HCT116 (cell line): ENCODE data around the gene TGFBR3. TPM values are rescaled to one million over a fixed set of nuclear protein-coding genes. Genes with fewer than 3 reads are reported as not detected.

Experiments used
- ATAC-seq: fragments of 200-7000 bp; cut with Tn5 transposase; 2 replicates; pipeline ENCODE4 v1.9.1; 2020; ENCODE audit warnings: mild to moderate bottlenecking, moderate library complexity
- BruUV-seq: library from RNA; stranded (reverse); fragments of 400-500 nt; replicated peaks from 2 replicates; lab custom pipeline; 2021; lab: Mats Ljungman, UMichigan
- CTCF ChIA-PET: fragments of 300-600 bp; sonication (Branson Sonifier 250); formaldehyde crosslinking; loops from one replicate; lab custom pipeline; 2021; ENCODE audit warnings: antibody characterized with exemption; lab: Charles Lee
- POLR2A ChIA-PET: fragments of 300-600, 350-600 bp; sonication (Branson Sonifier 250); formaldehyde crosslinking; loops from one replicate; lab custom pipeline; 2021; ENCODE audit warnings: antibody characterized with exemption; lab: Charles Lee
- RAD21 ChIA-PET, 2 experiments: fragments of 300-600 bp; sonication (Branson Sonifier 250); formaldehyde crosslinking; loops; one replicate each; lab custom pipeline; 2023; ENCODE audit warnings: low total read pairs in 2 of 2; ENCODE audit not compliant: uncharacterized antibody in 2 of 2, unreplicated experiment in 2 of 2, low non-redundant PET in 1 of 2; lab: Charles Lee
- DNase-seq: peaks from one replicate; pipeline ENCODE4 v3.0.0-alpha.2; 2010; ENCODE audit warnings: low read depth, low spot score
- H2AFZ ChIP-seq: fragments of 200-600 bp; shearing (Covaris generic), sonication (generic); 2 replicates; pipeline ENCODE4 v1.6.1; 2017; ENCODE audit warnings: low read depth, mixed run types, mixed read lengths, antibody characterized with exemption, low read length; ENCODE audit not compliant: poor library complexity, severe bottlenecking
- H3K27ac ChIP-seq: 2 replicates; pipeline ENCODE4 v1.5.1; 2012; ENCODE audit warnings: low read depth, low read length
- H3K27me3 ChIP-seq: fragments of 200-600 bp; sonication (generic); 2 replicates; pipeline ENCODE4 v1.6.1; 2016; ENCODE audit warnings: mixed run types, low read length, mixed read lengths; ENCODE audit not compliant: insufficient read depth
- H3K36me3 ChIP-seq, 2 experiments: fragments of 200-500 bp in 1 of 2; fragments of 200-600 bp in 1 of 2; sonication (Bioruptor generic) in 1 of 2; sonication (generic) in 1 of 2; 2 replicates each; pipeline versions ENCODE4 v1.5.1 to v1.6.1; 2014 to 2016; ENCODE audit warnings: low read length in 2 of 2, inconsistent platforms in 1 of 2, mixed read lengths in 1 of 2, mixed run types in 1 of 2; ENCODE audit not compliant: insufficient read depth in 2 of 2, control insufficient read depth in 1 of 2
- H3K4me1 ChIP-seq, 2 experiments: fragments of 200-600 bp in 1 of 2; sonication (generic) in 1 of 2; 2 replicates each; pipeline versions ENCODE4 v1.5.1 to v1.6.1; 2012 to 2017; ENCODE audit warnings: low read length in 2 of 2, inconsistent platforms in 1 of 2, mild to moderate bottlenecking in 1 of 2, mixed read lengths in 1 of 2, mixed run types in 1 of 2, moderate library complexity in 1 of 2; ENCODE audit not compliant: insufficient read depth in 2 of 2, control insufficient read depth in 1 of 2
- H3K4me2 ChIP-seq: fragments of 200-600 bp; sonication (generic); 2 replicates; pipeline ENCODE4 v1.6.1; 2017; ENCODE audit warnings: mixed run types, low read length, mixed read lengths
- H3K4me3 ChIP-seq, 2 experiments: fragments of 200-600 bp in 1 of 2; sonication (generic) in 1 of 2; replicated peaks in 1 of 2; 2 replicates each; pipeline ENCODE4 v1.5.1; 2011 to 2016; ENCODE audit warnings: low read length in 2 of 2, control low read depth in 1 of 2, low read depth in 1 of 2, mild to moderate bottlenecking in 1 of 2, mixed read lengths in 1 of 2, mixed run types in 1 of 2
- H3K79me2 ChIP-seq: fragments of 200-600 bp; sonication (generic); 2 replicates; pipeline ENCODE4 v1.6.1; 2017; ENCODE audit warnings: mild to moderate bottlenecking, mixed run types, low read length, moderate library complexity, mixed read lengths; ENCODE audit not compliant: insufficient read depth
- H3K9ac ChIP-seq: fragments of 200-600 bp; sonication (generic); 2 replicates; pipeline ENCODE4 v1.6.1; 2016; ENCODE audit warnings: low read length, mixed read lengths
- H3K9me2 ChIP-seq: fragments of 200-600 bp; sonication (generic), shearing (Covaris generic); 2 replicates; pipeline ENCODE4 v1.6.1; 2017; ENCODE audit warnings: mixed run types, mild to moderate bottlenecking, moderate library complexity; ENCODE audit not compliant: insufficient read depth
- H3K9me3 ChIP-seq, 2 experiments: fragments of 200-500 bp in 1 of 2; fragments of 200-600 bp in 1 of 2; sonication (Bioruptor generic) in 1 of 2; sonication (generic) in 1 of 2; 2 replicates each; pipeline ENCODE4 v1.6.1; 2014 to 2017; ENCODE audit warnings: low read length in 2 of 2, mixed read lengths in 2 of 2, inconsistent platforms in 1 of 2, low read depth in 1 of 2, mild to moderate bottlenecking in 1 of 2, mixed run types in 1 of 2, moderate library complexity in 1 of 2; ENCODE audit not compliant: control insufficient read depth in 1 of 2, insufficient read depth in 1 of 2
- H4K20me1 ChIP-seq: fragments of 200-600 bp; sonication (generic), shearing (Covaris generic); 2 replicates; pipeline ENCODE4 v1.6.1; 2017; ENCODE audit warnings: mixed run types, mild to moderate bottlenecking, moderate library complexity; ENCODE audit not compliant: insufficient read depth
- CBX3 ChIP-seq: IDR thresholded peaks from 2 replicates; pipeline ENCODE4 v1.6.1; 2012; ENCODE audit warnings: low read depth
- EGR1 ChIP-seq: IDR thresholded peaks from 2 replicates; pipeline ENCODE4 v1.6.1; 2012; ENCODE audit warnings: low read depth
- EZH2 ChIP-seq: fragments of 200-600 bp; sonication (generic); IDR thresholded peaks from 2 replicates; pipeline ENCODE4 v1.6.1; 2017; ENCODE audit warnings: antibody characterized with exemption, mixed run types
- EZH2phosphoT487 ChIP-seq: fragments of 200-600 bp; IDR thresholded peaks from 2 replicates; pipeline ENCODE4 v1.6.1; 2018; ENCODE audit warnings: antibody characterized with exemption, borderline replicate concordance
- RAD21 ChIP-seq: IDR thresholded peaks from 2 replicates; pipeline ENCODE4 v1.6.1; 2012; ENCODE audit warnings: low read depth, mild to moderate bottlenecking
- REST ChIP-seq: IDR thresholded peaks from 2 replicates; pipeline ENCODE4 v1.6.1; 2012; ENCODE audit warnings: low read depth
- SP1 ChIP-seq: IDR thresholded peaks from 2 replicates; pipeline ENCODE4 v1.6.1; 2012; ENCODE audit warnings: low read depth
- TCF7L2 ChIP-seq: IDR thresholded peaks from 2 replicates; pipeline ENCODE4 v1.7.0; 2011; ENCODE audit warnings: borderline replicate concordance, inconsistent platforms; ENCODE audit not compliant: insufficient read depth, insufficient read length; ENCODE audit errors: extremely low read depth
- YY1 ChIP-seq: IDR thresholded peaks from 2 replicates; pipeline ENCODE4 v1.6.1; 2011; ENCODE audit warnings: low read length, low read depth, moderate library complexity, mild to moderate bottlenecking; ENCODE audit not compliant: insufficient replicate concordance; ENCODE audit errors: extremely low read depth
- ZBTB33 ChIP-seq: IDR thresholded peaks from 2 replicates; pipeline ENCODE4 v1.6.1; 2011; ENCODE audit warnings: mild to moderate bottlenecking, low read length, moderate library complexity; ENCODE audit not compliant: insufficient replicate concordance; ENCODE audit errors: extremely low read depth
- ZFX ChIP-seq: fragments of 450-650 bp; IDR thresholded peaks from 2 replicates; pipeline ENCODE4 v1.6.1; 2017
- ZNF274 ChIP-seq: fragments of 200-500 bp; sonication (Bioruptor generic); IDR thresholded peaks from 2 replicates; pipeline ENCODE4 v1.6.1; 2014; ENCODE audit warnings: mild to moderate bottlenecking, low read depth, low read length, inconsistent platforms
- intact Hi-C: fragments of 100-400 bp; cut with micrococcal nuclease; formaldehyde crosslinking; loops from 2 replicates; pipeline ENCODE4 v1.10.0; 2022
- total RNA-seq: library from RNA; stranded (reverse); gene quantifications from one replicate; pipeline ENCODE4 v1.2.1, GENCODE V29; 2021; ENCODE audit not compliant: unreplicated experiment

Gene TGFBR3
- total RNA-seq, 1 experiment from 2014 or later = 7.1 TPM

- ChIA-PET POLR2A (no interaction called here), CTCF (no interaction called here), RAD21 (no interaction called here)
- no peak overlapping the region for H3K4me3 ChIP-seq
- no peaks in the 10 kb centered on the region for H3K9me2 ChIP-seq
- no peaks in the 10 kb centered on the region for H4K20me1 ChIP-seq
- H3K4me1 ChIP-seq = no peaks in the 10 kb centered on the region
- no peaks in the 10 kb centered on the region for H3K9me3 ChIP-seq
- no peak for TF ChIP-seq EGR1
- TF ChIP-seq SP1 = no peak
- no peak for TF ChIP-seq ZNF274
- no peak for TF ChIP-seq TCF7L2
- no peak for TF ChIP-seq RAD21
- TF ChIP-seq ZFX = no peak
- TF ChIP-seq CBX3 = no peak
- TF ChIP-seq EZH2 = no peak
- H2AFZ ChIP-seq = no peak overlapping the region
- H3K27me3 ChIP-seq = no peaks in the 10 kb centered on the region
- H3K27ac ChIP-seq = no peak overlapping the region
- no TSS peak for BruUV-seq
- H3K9ac ChIP-seq = no peak overlapping the region
- H3K79me2 ChIP-seq = no peaks in the 10 kb centered on the region
- H3K4me2 ChIP-seq = no peak overlapping the region
- intact Hi-C loops = no loop called here
- ATAC-seq (no peak), DNase-seq (no peak)
- no peaks in the 10 kb centered on the region for H3K36me3 ChIP-seq
Measured at GRCh38 chr1:91819038-91819788, 66.7 kb downstream of the TGFBR3 start.

- Histone ChIP-seq H3K4me3 (no peak overlapping the region), H4K20me1 (no peaks in the 10 kb centered on the region), H3K9me2 (no peaks in the 10 kb centered on the region), H2AFZ (no peak overlapping the region), H3K36me3 (no peaks in the 10 kb centered on the region), H3K9me3 (no peaks in the 10 kb centered on the region), H3K27me3 (no peaks in the 10 kb centered on the region), H3K9ac (no peak overlapping the region), H3K4me2 (no peak overlapping the region), H3K27ac (no peak overlapping the region), H3K4me1 (no peaks in the 10 kb centered on the region), H3K79me2 (no peaks in the 10 kb centered on the region)
- no TSS peak for BruUV-seq
- ChIA-PET CTCF (no interaction called here), RAD21 (no interaction called here), POLR2A (no interaction called here)
- DNase-seq (no peak), ATAC-seq (no peak)
- intact Hi-C loops = no loop called here
- TF ChIP-seq TCF7L2 (no peak), EZH2phosphoT487 (no peak), ZBTB33 (no peak), REST (no peak), ZFX (no peak), SP1 (no peak), YY1 (no peak)
Measured at GRCh38 chr1:91818713-91818975, 67.3 kb downstream of the TGFBR3 start.
